Esophagus muscularis mucosa (tissue), 4 donors: ENCODE data around the gene NACAD.

Experiments
- CTCF ChIP-seq, 3 experiments: fragments of 200-600 bp in 2 of 3; fragments of 450-650 bp in 1 of 3; sonication (generic) in 2 of 3; IDR thresholded peaks; one replicate each; pipeline ENCODE4 v1.5.1; 2017 to 2019; ENCODE audit warnings: antibody characterized with exemption in 3 of 3, mild to moderate bottlenecking in 2 of 3, moderate library complexity in 1 of 3
- EP300 ChIP-seq: sonication (generic); formaldehyde crosslinking; IDR thresholded peaks from one replicate; pipeline ENCODE4 v1.6.1; 2017; ENCODE audit warnings: antibody characterized with exemption
- POLR2A ChIP-seq: fragments of 450-650 bp; IDR thresholded peaks from one replicate; pipeline ENCODE4 v1.6.1; 2017; ENCODE audit warnings: antibody characterized with exemption, moderate library complexity, mild to moderate bottlenecking, low read depth
- POLR2AphosphoS5 ChIP-seq, 2 donors: sonication (generic); formaldehyde crosslinking; IDR thresholded peaks; one replicate each; pipeline ENCODE4 v1.6.1; 2017; ENCODE audit warnings: antibody characterized with exemption in 2 of 2

- no peak for TF ChIP-seq CTCF (IDR thresholded peaks at IDR 0.05)
- TF ChIP-seq POLR2AphosphoS5 (IDR thresholded peaks at IDR 0.05) = no peak
- TF ChIP-seq POLR2A = no peak
- no peak for TF ChIP-seq EP300
These were observed 13.0 kb upstream of the NACAD start for GRCh38 chr7:45101748-45102147.
